Osteoblast (primary cell): Measurements from ENCODE around the gene NOL9. TPM values are rescaled to one million over a fixed set of nuclear protein-coding genes. Genes with fewer than 3 reads are reported as not detected.

Experiments used
- DNase-seq: peaks from one replicate; pipeline ENCODE4 v3.0.0; 2011; ENCODE audit warnings: low spot score, mixed read lengths; ENCODE audit not compliant: insufficient read length; ENCODE audit errors: missing footprints
- H2AFZ ChIP-seq: 2 replicates; pipeline ENCODE4 v1.6.0; 2011; ENCODE audit warnings: mild to moderate bottlenecking, low read length
- H3K27ac ChIP-seq: 2 replicates; pipeline ENCODE4 v1.5.1; 2011; ENCODE audit warnings: mild to moderate bottlenecking, low read depth, low read length, moderate library complexity
- H3K27me3 ChIP-seq: 2 replicates; pipeline ENCODE4 v1.6.0; 2012; ENCODE audit warnings: mild to moderate bottlenecking, control low read depth, inconsistent platforms, low read length, moderate library complexity; ENCODE audit not compliant: insufficient read depth
- H3K36me3 ChIP-seq: 2 replicates; pipeline ENCODE4 v1.5.1; 2011; ENCODE audit warnings: mild to moderate bottlenecking, low read length, control low read depth, moderate library complexity; ENCODE audit not compliant: insufficient read depth
- H3K4me1 ChIP-seq: 2 replicates; pipeline ENCODE4 v1.5.1; 2011; ENCODE audit warnings: mild to moderate bottlenecking, low read length, control low read depth, moderate library complexity; ENCODE audit not compliant: insufficient read depth
- H3K4me2 ChIP-seq: 2 replicates; pipeline ENCODE4 v1.6.0; 2011; ENCODE audit warnings: mild to moderate bottlenecking, low read length; ENCODE audit not compliant: insufficient read depth
- H3K4me3 ChIP-seq: fragments of 200-600 bp; sonication (generic); 3 replicates; pipeline ENCODE4 v1.5.1; 2012; ENCODE audit warnings: mild to moderate bottlenecking, low read length, inconsistent platforms; ENCODE audit not compliant: insufficient read depth
- H3K79me2 ChIP-seq: 2 replicates; pipeline ENCODE4 v1.6.0; 2012; ENCODE audit warnings: mild to moderate bottlenecking, low read length, control low read depth, inconsistent platforms; ENCODE audit not compliant: insufficient read depth
- H3K9me3 ChIP-seq: 2 replicates; pipeline ENCODE4 v1.5.1; 2011; ENCODE audit warnings: low read depth, low read length, control low read depth
- H4K20me1 ChIP-seq: 2 replicates; pipeline ENCODE4 v1.6.0; 2012; ENCODE audit warnings: mild to moderate bottlenecking, low read length, control low read depth; ENCODE audit not compliant: insufficient read depth
- CTCF ChIP-seq: IDR thresholded peaks from 2 replicates; pipeline ENCODE4 v1.5.1; 2011; ENCODE audit warnings: mild to moderate bottlenecking, low read depth, low read length, moderate library complexity; ENCODE audit errors: extremely low read depth
- total RNA-seq: library from RNA; depleted of rRNA; stranded (reverse); fragments of >200 nt; gene quantifications from 2 replicates; pipeline ENCODE4 v1.2.3, GENCODE V29; 2012

Gene NOL9
- total RNA-seq, 1 donor = 31.1 TPM

- Histone ChIP-seq H2AFZ (no peak overlapping the region), H3K79me2 (peaks cover 75% of the 10 kb centered on the region), H3K9me3 (no peaks in the 10 kb centered on the region), H3K27me3 (no peaks in the 10 kb centered on the region), H3K4me1 (peaks cover 28% of the 10 kb centered on the region), H3K36me3 (peaks cover 48% of the 10 kb centered on the region), H3K4me3 (peak overlapping the region; percentile 85), H3K27ac (no peak overlapping the region), H4K20me1 (peaks cover 71% of the 10 kb centered on the region), H3K4me2 (peak overlapping the region; percentile 100)
- DNase-seq = peak; percentile 93
- TF ChIP-seq CTCF = no peak
Observed at GRCh38 chr1:6599141-6599975, 45.0 kb upstream of the NOL9 start.

GRCh38 chr1:6597777-6598131, 43.4 kb upstream of the NOL9 start:
- H3K4me1 ChIP-seq = peaks cover 17% of the 10 kb centered on the region
- no peak overlapping the region for H3K27ac ChIP-seq
- H4K20me1 ChIP-seq = peaks cover 83% of the 10 kb centered on the region
- H3K4me3 ChIP-seq = no peak overlapping the region
- no peaks in the 10 kb centered on the region for H3K27me3 ChIP-seq
- TF ChIP-seq CTCF = no peak
- H3K36me3 ChIP-seq = peaks cover 65% of the 10 kb centered on the region
- no peak overlapping the region for H3K4me2 ChIP-seq
- H2AFZ ChIP-seq = no peak overlapping the region
- peak; percentile 76 for DNase-seq
- H3K9me3 ChIP-seq = no peaks in the 10 kb centered on the region
- peaks cover 90% of the 10 kb centered on the region for H3K79me2 ChIP-seq

GRCh38 chr1:6596886-6597776, 42.8 kb upstream of the NOL9 start:
- H3K4me3 ChIP-seq = no peak overlapping the region
- peaks cover 94% of the 10 kb centered on the region for H3K79me2 ChIP-seq
- H3K4me2 ChIP-seq = no peak overlapping the region
- no peak for TF ChIP-seq CTCF
- no peaks in the 10 kb centered on the region for H3K27me3 ChIP-seq
- H3K4me1 ChIP-seq = peaks cover 17% of the 10 kb centered on the region
- DNase-seq = peak; percentile 74
- peaks cover 85% of the 10 kb centered on the region for H4K20me1 ChIP-seq
- no peak overlapping the region for H2AFZ ChIP-seq
- H3K36me3 ChIP-seq = peaks cover 71% of the 10 kb centered on the region
- H3K27ac ChIP-seq = peak overlapping the region; percentile 10
- no peaks in the 10 kb centered on the region for H3K9me3 ChIP-seq

DNA sequence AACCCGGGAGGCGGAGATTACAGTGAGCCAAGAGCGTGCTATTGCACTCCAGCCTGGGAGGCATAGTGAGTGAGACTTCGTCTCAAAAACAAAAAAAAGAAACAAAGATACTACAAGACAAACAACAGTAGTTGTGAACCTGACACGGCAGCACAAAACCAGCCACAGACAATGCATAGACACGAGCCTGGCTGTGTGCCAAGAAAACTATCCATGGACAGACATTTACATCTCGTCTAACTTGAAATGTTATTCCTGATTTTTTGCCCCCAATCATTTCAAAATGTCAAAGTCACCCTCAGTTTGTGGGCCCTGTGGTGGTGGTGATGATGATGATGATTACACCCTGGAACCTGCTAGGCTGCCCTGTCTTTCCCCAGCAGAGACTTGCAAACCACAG, 42.0 kb upstream of the NOL9 start:
- H3K36me3 ChIP-seq = peaks cover 76% of the 10 kb centered on the region
- H3K4me1 ChIP-seq = peaks cover 17% of the 10 kb centered on the region
- peaks cover 94% of the 10 kb centered on the region for H3K79me2 ChIP-seq
- H4K20me1 ChIP-seq = peaks cover 83% of the 10 kb centered on the region
- H2AFZ ChIP-seq = no peak overlapping the region
- DNase-seq = peak; percentile 80
- no peak overlapping the region for H3K27ac ChIP-seq
- no peak overlapping the region for H3K4me2 ChIP-seq
- no peaks in the 10 kb centered on the region for H3K9me3 ChIP-seq
- H3K4me3 ChIP-seq = no peak overlapping the region
- no peaks in the 10 kb centered on the region for H3K27me3 ChIP-seq
- no peak for TF ChIP-seq CTCF
